Keratinocyte (primary cell): ENCODE results near the gene SLC1A2.

ENCODE experiments used
- CTCF ChIP-seq, 3 experiments: IDR thresholded peaks in 1 of 3; conservative IDR thresholded peaks in 1 of 3; optimal IDR thresholded peaks in 1 of 3; 2 replicates in 2 of 3; 3 replicates in 1 of 3; pipeline versions ENCODE3 to v1.5.1; 2011; ENCODE audit warnings: low read length in 3 of 3, mild to moderate bottlenecking in 3 of 3, moderate library complexity in 2 of 3, control low read depth in 1 of 3, inconsistent platforms in 1 of 3; ENCODE audit not compliant: insufficient read depth in 2 of 3; ENCODE audit errors: extremely low read depth in 1 of 3
- EZH2 ChIP-seq: IDR thresholded peaks from one replicate; pipeline ENCODE4 v1.6.1; 2012; ENCODE audit warnings: inconsistent platforms, mild to moderate bottlenecking, low read length, moderate library complexity

GRCh38 chr11:35412285-35412684 is 7.1 kb downstream of the SLC1A2 start:
- peak; percentile 35 to 53 (median 50) for TF ChIP-seq CTCF (optimal IDR thresholded peaks at IDR 0.05 in 1 of 3, IDR thresholded peaks at IDR 0.05 in 1 of 3, conservative IDR thresholded peaks at IDR 0.05 in 1 of 3; ENCODE audit: extremely low read depth in 1 of 3, insufficient read depth in 2 of 3, low read length in 3 of 3)
- no peak for TF ChIP-seq EZH2
